SHP77 treated with DMSO at 0.1 percent for 48 hours (cell line): ENCODE data around the gene RAB31.

Experiments
- DNase-seq: peaks from one replicate; lab custom pipeline; 2025; lab: John Stamatoyannopoulos, UW

The RAB31 gene

DNA sequence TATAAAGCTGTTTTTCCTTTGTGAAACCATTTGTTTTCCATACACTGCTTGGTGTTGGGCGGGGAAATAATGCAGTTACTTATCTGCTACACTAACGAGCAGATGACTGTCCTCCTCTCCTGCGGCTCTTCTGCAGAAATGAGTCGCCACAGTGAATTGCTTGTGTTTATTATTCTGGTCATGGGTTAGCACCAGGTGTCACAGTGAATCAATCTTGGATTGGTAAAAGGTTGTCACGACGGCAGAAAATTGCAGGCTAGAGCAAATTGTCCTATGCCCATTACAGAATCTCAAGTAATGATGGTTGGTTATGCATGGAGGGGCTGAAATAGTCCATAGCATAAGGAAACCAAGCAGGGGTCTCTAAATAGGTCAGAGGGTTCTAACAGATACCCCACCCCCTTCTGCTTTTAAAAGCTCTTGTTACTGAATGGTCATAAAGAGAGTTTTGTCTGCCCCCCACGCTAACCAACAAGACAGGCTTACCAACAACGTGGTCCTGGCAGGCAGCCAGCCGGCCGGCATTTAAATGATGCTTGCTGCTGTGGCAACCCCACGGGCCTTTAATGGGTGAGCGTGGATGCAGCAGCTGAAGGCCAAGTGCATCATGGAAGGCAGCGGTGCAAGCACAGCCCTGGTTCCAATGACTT, 29.5 kb downstream of the RAB31 start:
- peak; percentile 7 for DNase-seq

DNA sequence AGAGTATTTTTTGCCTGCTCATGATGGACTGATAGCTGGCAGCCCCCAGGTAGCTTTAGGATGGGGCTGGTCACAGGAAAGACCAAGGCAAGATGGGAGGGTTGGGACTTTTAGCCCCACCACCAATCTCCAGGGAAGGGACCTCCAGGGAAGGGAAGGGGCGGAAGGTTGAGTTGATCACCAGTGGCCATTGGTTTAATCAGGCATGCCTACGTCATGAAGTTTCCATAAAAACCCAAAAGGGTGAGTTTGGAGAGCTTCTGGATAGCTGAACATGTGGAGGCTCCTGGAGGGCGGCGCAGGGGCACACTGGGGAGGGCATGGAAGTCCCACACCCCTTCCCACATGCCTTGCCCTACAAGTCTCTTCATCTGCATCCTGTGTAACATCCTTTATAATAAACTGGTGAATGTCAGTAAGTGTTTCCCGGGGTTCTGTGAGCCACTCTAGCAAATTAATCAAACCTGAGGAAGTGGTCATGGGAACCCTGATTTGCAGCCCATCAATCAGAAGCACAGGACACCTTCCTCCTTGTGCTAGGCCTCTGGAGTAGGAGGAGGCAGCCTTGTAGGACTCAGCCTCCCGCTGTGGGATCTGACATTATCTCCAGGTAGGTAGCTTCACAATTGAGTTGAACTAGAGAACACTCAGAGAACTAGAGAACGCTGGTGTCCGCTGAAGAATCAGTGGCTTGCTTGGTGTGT, 30.3 kb downstream of the RAB31 start:
- DNase-seq, result no peak

- DNase-seq, result no peak
Observed at GRCh38 chr18:9739516-9739915, 31.4 kb downstream of the RAB31 start.

DNA sequence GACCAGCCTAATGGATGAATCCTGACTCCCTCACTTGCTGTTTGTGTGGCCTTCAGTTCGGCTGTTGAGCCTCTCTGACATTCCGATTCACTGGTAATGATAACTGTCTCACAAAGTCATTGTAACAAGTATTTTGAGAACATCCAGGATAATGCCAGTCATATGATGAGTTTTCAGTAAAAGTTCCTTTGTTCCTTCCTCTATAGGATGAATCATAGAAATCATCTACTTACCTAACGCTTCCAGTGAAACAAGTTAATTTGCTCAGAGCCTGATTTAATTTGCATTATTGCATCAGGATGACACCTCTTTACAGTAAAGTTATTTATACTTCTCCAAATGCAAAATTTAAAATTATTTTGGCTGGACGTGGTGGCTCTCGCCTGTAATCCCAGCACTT, 32.0 kb downstream of the RAB31 start:
- no peak for DNase-seq

DNA sequence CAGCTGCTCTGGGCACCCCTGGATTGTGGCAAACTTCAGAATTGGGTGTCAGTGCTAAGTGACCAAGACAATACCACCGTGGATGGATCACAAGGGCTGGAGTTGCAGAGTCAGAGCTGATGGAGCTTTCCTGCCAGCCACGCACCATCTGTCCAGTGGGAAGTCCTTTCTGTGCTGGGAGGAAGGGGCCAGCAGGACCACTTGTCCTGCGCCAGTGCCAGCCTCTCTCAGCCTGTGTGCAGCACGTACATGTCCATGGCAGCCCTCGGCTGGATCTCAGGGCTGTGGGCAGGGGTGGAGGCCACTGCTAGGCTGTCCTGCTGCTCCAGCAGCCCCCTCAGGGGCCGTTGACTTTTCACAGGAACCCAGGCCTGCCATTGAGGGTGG, 33.3 kb downstream of the RAB31 start:
- no peak for DNase-seq

DNA sequence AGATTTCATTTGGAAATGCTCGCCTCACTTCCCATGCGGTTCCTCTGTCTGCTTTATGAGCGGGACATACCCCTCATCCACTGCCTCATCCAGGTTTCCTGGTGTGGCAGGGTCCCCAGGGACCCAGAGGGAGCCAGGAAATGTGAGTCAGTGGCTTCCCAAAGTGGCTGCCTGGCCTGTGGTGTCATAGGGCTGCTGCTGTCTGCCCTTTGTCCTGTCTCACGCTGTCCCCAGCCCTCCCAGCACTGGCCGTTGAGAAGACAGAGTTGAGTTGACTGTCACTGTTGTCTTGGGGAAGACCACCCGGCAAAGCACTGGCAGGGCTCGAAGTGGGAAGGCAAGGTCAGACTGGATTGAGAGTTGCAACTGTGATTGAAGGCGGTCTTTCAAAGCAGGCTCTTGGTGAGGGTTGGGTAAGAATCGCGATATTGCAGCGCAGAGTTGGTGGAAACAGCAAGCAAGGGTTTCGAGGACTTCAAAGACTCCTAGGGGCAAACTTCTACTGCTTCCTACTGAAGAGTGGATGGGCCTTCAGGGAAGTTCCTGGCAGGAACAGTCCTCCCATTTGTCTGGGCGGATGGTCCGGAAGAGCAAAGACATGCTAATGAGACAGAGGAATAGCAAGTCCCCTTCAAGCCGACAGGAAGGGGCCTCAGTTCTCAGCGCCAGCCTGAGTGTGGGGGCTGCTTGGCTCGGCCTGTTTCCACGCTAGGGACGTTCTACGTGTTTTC, 33.9 kb downstream of the RAB31 start:
- DNase-seq, result no peak

- DNase-seq, result no peak
Observed at GRCh38 chr18:9742524-9743131, 34.5 kb downstream of the RAB31 start.

DNA sequence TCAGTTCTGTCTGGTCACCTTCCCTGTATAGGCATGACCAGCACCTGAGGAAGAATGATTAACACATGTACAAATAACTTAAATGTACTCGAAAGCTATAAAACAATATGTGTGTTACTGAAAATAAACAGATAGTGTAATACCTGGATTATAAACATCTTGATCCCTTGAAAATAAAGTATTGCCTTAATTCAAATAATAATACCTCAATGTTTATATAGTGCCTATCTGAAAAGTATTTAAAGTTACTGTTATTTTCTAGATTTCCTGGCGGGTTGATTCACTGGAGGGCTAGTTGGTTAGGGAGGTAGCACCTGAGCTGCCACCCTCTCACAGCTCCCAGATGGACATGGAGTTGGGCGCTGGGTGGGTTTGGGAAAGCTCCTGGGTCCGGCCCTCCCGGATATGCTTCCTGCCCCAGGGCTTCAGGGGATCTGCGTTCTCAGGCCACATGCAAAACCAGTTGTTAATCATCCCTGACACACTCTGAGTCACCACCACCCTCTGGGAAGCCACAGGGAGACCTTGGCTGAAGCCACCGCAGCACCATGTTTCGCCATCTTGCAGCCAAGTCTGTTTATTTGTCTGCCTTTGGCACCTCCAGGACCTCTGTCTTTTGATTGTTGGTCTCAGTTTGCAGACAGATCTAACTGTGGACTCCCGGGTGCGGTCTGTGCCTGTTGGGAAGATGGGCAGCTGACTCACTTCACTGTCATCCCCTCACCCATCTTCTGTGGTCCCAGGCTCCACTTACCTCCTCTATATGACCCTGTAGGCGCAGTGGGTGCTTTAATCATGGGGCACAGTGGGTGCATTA, 35.3 kb downstream of the RAB31 start:
- DNase-seq, result no peak

DNA sequence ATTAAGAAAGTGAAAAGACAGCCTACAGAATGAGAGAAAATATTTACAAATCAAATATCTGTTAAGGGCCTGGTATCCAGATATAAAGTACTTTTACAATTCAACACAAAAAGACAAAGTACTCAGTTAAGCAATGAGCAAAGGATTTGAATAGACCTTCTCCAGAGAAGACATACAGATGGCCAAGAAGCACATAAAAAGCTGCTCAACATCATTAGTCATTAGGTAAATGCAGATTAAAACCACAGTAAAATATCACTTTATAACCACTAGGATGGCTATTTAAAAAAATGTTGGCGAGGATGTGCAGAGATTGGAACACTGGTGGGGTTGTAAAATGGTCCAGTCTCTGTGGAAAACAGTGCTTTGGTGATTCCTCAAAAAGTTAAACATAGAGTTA, 38.9 kb downstream of the RAB31 start:
- DNase-seq, result no peak

- DNase-seq, result no peak
Observed at GRCh38 chr18:9749611-9750010, 41.5 kb downstream of the RAB31 start.

GRCh38 chr18:9750112-9750511, 42.0 kb downstream of the RAB31 start:
- no peak for DNase-seq

DNA sequence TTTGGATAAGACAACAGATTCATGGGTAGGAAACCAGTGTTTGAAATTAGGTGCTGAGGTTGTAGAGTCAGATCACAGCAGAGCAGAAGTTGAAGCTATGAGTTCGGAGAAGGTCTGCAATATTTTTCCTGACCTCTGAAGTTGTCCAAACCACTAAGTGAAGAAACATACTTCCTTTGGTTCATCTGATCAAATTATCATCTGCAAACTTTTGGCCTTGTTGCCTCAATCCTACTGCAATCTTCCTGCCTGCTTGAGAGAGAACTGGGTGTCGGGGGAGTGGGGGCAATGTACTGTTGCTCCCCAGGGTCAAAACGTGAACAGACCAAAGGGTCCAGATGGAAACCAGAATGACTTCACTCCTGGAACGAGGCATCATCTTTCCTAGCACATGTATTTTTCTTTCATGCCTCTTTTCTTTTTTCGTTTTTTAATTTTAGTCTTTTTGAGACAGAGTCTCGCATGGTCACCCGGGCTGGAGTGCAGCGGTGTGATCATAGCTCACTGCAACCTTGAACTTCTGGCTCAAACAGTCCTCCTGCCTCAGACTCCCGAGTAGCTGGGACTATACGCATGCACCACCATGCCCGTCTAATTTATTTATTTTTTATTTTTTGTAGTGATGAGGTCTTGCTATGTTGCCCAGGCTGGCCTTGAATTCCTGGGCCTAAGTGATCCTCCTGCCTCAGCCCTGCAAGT, 42.7 kb downstream of the RAB31 start:
- DNase-seq, result no peak

GRCh38 chr18:9751371-9752031, 43.4 kb downstream of the RAB31 start:
- no peak for DNase-seq

GRCh38 chr18:9753846-9754245, 45.7 kb downstream of the RAB31 start:
- DNase-seq, result no peak

DNA sequence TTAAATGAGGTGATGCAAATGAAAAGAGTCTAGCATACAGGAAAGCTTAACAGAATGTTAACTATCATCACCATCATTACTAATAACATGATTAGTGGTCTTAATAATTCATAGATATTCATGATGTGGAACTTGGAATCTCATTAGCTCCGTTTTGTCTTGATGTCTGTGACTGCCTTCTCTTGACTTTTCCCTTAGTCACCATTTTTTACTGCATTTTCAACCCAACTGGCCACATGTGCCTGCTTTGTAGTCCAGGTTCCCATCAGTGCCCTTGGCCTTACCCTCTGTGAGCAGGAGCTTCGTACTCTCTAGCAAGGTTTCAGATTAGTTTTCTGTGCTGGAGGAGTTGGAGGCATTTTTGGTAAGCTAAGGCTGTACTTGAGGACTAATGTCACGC, 47.0 kb downstream of the RAB31 start:
- no peak for DNase-seq

- no peak for DNase-seq
Observed at GRCh38 chr18:9755615-9756014, 47.5 kb downstream of the RAB31 start.

GRCh38 chr18:9756271-9756932, 48.3 kb downstream of the RAB31 start:
- DNase-seq, result no peak

GRCh38 chr18:9756933-9757470, 48.9 kb downstream of the RAB31 start:
- DNase-seq, result no peak

- no peak for DNase-seq
Observed at GRCh38 chr18:9757827-9758621, 49.9 kb downstream of the RAB31 start.
